Activated CD8-positive, alpha-beta memory T cell treated with anti-CD3 and anti-CD28 coated beads, Interleukin-2, amount 50 U/mL, for 24 hours (primary cell): ENCODE data around the gene TIMM22.

Experiments
- DNase-seq: peaks from one replicate; pipeline ENCODE4 v3.0.0-alpha.2; 2020; ENCODE audit errors: extremely low read depth

The TIMM22 gene

GRCh38 chr17:1019451-1019850 lies 22.5 kb downstream of the TIMM22 start:
- DNase-seq, result no peak

GRCh38 chr17:1021147-1021546 lies 24.2 kb downstream of the TIMM22 start:
- no peak for DNase-seq

GRCh38 chr17:1022278-1023024 lies 25.5 kb downstream of the TIMM22 start:
- no peak for DNase-seq

- DNase-seq, result no peak
Observed at GRCh38 chr17:1024076-1024475, 27.1 kb downstream of the TIMM22 start.

- no peak for DNase-seq
Observed at GRCh38 chr17:1025733-1026598, 29.0 kb downstream of the TIMM22 start.

GRCh38 chr17:1026599-1026975 lies 29.7 kb downstream of the TIMM22 start:
- DNase-seq, result no peak

- no peak for DNase-seq
Observed at GRCh38 chr17:1027044-1027443, 30.1 kb downstream of the TIMM22 start.

GRCh38 chr17:1029196-1029921 lies 32.4 kb downstream of the TIMM22 start:
- DNase-seq, result no peak

- no peak for DNase-seq
Observed at GRCh38 chr17:1029922-1030644, 33.2 kb downstream of the TIMM22 start.

- DNase-seq, result no peak
Observed at GRCh38 chr17:1030684-1031532, 34.0 kb downstream of the TIMM22 start.

- no peak for DNase-seq
Observed at GRCh38 chr17:1031711-1032110, 34.8 kb downstream of the TIMM22 start.

- DNase-seq, result no peak
Observed at GRCh38 chr17:1032391-1032790, 35.5 kb downstream of the TIMM22 start.

GRCh38 chr17:1033503-1033902 lies 36.6 kb downstream of the TIMM22 start:
- DNase-seq, result no peak

- DNase-seq, result no peak
Observed at GRCh38 chr17:1034652-1035210, 37.8 kb downstream of the TIMM22 start.

- DNase-seq, result no peak
Observed at GRCh38 chr17:1035546-1036170, 38.7 kb downstream of the TIMM22 start.

- DNase-seq, result no peak
Observed at GRCh38 chr17:1036171-1036844, 39.4 kb downstream of the TIMM22 start.

- DNase-seq, result no peak
Observed at GRCh38 chr17:1036845-1037237, 39.9 kb downstream of the TIMM22 start.

GRCh38 chr17:1037238-1037879 lies 40.4 kb downstream of the TIMM22 start:
- DNase-seq, result no peak
